GM12873 (cell line): ENCODE measurements around the gene OR6S1.

Experiments used
- TF ChIP-seq, protein P1 (sequence below): IDR thresholded peaks from 2 replicates; pipeline ENCODE4 v1.5.1; 2012; ENCODE audit warnings: low read depth, mild to moderate bottlenecking, moderate library complexity, low read length, control low read depth; ENCODE audit not compliant: insufficient read depth; ENCODE audit errors: missing control alignments

Gene OR6S1

DNA sequence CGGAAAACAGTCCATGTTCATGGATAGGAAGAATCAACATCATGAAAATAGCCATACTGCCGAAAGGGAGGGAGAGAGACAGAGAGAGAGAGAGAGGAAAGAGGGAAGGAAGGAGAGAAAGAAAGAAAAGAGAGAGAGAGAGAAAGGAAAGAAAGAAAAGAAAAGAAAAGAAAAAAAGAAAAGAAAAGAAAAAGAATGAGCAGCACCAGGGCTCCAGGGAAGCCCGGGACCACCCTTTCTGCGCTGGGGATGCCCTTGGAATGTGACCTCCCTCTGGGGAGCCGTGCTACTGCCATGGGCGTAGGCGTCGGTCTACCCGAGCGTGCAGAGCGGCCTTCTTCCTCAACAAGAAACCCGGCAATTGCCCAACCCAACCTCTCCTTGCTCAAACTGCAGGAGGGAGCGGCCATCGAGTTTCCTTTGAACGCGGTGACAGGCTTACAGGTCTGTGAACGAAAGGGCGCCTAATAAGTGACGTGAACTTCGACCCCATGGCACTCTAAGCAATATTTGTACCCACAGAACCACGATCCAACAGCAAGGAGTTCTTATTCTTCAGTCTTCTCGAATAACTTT lies 16.9 kb downstream of the OR6S1 start:
- TF ChIP-seq, protein P1, sequence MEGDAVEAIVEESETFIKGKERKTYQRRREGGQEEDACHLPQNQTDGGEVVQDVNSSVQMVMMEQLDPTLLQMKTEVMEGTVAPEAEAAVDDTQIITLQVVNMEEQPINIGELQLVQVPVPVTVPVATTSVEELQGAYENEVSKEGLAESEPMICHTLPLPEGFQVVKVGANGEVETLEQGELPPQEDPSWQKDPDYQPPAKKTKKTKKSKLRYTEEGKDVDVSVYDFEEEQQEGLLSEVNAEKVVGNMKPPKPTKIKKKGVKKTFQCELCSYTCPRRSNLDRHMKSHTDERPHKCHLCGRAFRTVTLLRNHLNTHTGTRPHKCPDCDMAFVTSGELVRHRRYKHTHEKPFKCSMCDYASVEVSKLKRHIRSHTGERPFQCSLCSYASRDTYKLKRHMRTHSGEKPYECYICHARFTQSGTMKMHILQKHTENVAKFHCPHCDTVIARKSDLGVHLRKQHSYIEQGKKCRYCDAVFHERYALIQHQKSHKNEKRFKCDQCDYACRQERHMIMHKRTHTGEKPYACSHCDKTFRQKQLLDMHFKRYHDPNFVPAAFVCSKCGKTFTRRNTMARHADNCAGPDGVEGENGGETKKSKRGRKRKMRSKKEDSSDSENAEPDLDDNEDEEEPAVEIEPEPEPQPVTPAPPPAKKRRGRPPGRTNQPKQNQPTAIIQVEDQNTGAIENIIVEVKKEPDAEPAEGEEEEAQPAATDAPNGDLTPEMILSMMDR, result no peak

DNA sequence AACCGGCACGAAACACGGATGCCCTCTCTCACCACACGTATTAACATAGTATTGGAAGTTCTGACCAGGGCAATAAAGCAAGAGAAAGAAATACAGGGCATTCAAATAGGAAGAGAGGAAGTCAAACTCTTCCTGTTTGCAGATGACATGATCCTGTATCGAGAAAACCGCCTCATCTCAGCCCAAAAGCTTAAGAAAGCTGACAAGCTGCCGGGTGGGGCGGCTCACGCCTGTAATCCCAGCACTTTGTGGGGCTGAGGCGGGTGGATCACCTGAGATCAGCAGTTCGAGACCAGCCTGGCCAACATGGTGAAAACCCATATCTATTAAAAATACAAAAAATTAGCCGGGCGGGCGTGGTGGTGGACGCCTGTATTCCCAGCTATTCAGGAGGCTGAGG lies 17.7 kb downstream of the OR6S1 start:
- TF ChIP-seq, protein P1, result no peak

DNA sequence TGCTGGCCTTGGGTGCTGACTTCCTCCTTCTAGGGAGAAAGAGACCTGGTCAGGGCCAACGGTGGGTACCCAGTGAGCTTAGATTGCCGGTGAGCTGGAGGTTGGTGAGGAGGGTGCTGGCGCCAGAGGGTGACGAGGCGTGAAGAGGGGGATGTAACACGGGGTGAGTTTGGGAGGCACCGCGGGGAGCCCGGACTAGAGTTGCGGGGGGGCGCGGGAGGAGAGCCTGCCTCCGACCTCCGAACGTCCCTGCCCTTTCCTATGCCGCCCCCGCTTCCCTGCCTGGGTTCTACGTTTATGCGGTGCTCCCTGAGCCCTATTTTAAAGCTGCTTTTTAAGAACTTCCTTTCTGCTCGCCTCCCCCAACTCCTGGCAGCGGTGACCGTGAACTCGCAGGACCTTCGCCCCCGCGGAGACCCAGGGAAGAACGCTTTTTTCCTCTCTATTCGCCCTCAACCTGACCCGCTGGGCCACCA lies 18.6 kb downstream of the OR6S1 start:
- TF ChIP-seq, protein P1, result no peak

DNA sequence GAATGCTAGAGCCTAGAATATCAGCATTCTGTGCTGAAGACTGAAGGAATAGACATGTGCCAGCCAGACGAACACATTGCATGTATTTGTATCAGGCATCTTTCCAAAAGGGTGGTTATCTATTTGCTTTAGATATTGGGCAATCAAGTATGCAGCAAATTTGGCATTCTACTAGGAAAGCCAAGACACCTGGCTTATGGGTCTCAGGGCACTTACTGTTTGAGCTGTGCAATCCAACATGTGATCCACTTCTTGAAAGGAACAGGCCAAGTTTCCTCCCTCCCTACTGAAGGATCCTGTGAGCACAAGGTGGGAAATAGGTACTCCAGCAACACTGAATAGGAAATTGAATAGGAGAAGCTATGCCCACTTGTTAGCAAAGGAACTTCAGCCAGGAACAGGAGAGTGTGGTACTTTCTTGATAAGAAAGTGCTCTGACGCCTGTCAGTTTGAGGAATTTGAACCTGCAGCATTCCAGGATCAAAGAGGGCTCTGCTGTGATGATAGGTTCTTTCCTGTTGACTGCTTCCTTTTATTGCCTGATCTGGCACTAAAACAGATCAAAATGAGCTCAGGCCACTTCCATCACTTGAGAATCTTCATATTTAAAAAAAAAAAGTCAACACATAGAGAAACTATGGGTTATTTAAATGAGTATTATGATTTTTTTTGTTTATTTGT lies 20.6 kb downstream of the OR6S1 start:
- TF ChIP-seq, protein P1, result no peak

DNA sequence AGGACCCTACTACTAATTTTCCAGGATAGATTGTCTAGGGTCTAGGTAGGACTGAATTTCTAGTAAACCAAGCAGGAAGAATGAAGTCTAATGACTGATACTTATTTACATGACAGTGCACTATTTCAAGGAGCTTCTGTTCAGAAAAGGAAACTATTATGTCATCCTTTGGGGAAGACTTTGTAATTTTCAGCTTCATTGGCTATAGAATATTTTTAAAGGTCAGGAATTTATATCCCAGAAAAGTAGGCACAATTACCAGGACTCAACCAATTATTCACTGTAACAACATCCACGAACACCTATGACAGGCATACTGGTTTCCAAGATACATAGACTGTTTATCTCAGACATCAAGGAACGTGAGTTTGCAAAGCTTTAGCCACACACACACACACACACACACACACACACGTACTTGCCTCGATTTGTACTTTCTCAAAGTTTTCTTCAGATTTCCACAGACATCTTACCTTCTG lies 23.2 kb downstream of the OR6S1 start:
- TF ChIP-seq, protein P1, result no peak

DNA sequence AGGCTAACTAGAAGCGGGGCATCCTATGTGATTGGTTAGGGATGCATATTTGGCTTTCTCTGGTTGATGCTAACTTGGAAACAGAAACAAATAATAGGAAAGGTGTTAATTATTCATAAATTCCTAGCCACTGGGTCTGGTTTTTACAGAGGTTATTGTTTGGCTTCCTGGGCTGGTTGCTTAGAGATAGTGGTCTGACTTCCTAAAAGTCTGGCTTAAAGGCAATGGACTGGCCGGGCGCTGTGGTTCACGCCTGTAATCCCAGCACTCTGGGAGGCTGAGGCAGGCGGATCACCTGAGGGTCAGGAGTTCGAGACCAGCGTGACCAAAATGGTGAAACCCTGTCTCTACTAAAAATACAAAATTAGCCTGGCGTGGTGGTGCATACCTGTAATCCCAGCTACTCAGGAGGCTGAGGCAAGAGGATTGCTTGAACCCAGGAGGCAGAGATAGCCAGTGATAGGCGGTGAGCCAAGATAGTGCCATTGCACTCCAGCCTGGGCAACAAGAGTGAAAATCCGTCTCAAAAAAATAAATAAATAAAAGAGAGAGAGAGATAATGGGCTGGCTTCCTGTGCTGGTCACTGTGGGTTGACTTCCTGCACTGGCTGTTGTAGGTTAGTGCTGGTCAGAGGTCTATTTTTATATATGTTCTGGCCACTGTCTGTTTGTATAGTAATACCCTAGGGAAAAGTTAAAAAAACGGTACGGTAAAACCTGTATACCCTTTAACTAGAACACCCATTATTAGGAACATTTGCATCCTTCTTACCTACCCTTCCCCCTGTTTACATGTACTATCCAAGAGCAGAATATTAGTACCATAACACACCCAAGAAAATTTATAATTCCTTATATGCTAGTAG lies 24.1 kb downstream of the OR6S1 start:
- TF ChIP-seq, protein P1, result no peak

DNA sequence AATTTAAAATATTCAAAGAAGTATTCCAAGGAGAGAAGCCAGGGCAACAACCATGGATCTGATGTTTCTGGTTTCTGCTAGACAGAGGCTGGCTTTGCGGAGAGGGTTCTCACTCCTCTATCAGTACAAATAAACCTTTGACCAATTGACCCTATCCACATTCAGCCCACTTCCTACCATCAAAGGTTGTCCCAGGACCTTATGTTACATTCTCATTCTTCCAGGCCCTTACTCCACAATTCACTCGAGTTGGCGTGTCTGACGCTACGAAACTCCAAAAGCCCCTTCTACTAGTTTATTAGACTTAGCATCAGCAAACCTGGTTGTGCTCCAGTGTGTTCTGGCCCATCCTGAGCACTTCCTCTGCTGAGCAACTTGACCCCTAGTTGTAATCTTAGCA lies 25.5 kb downstream of the OR6S1 start:
- TF ChIP-seq, protein P1, result no peak
